SU-DHL-6 (cell line): ENCODE data around the gene ANTXR1.

ENCODE experiments used
- CTCF ChIP-seq: fragments of 200-600 bp; sonication (generic); IDR thresholded peaks from one replicate; pipeline ENCODE4 v1.5.1; 2017; ENCODE audit warnings: antibody characterized with exemption, mild to moderate bottlenecking, low read length, moderate library complexity; ENCODE audit not compliant: insufficient read depth, poor library complexity, severe bottlenecking
- EZH2phosphoT487 ChIP-seq: fragments of 200-600 bp; sonication (generic), shearing (Covaris generic); conservative IDR thresholded peaks from 2 replicates; pipeline ENCODE4 v1.6.1; 2018; ENCODE audit warnings: mild to moderate bottlenecking, antibody characterized with exemption, low read length, moderate library complexity, mixed read lengths

GRCh38 chr2:69013840-69014821, 1.2 kb downstream of the ANTXR1 start:
- TF ChIP-seq CTCF (no peak), EZH2phosphoT487 (no peak)
